ENCODE data around the gene NEU2. TPM values are rescaled to one million over a fixed set of nuclear protein-coding genes. Genes with fewer than 3 reads are reported as not detected.

The NEU2 gene
- total RNA-seq, 2 experiments from 2014 or later, result not detected

DNA sequence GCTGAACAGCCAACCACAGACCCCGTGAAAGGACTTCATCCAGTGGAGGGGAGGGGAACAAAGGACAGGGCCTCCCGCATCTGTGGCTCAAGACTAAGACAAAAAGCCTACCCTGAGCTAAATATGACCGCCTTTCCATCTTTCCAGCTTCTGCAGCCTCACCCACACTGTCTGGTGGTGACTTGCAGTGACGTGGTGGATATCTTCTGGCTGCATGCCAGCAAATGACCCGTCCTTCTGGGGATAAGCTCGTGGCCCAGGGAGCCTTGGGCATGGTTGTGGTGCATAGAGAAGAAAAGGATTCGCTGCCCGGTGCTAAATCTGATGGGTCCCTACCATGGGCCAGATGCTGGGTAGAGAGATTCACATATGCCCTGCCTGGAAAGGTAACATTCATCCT, 10.7 kb upstream of the NEU2 start:
- H3K4me3 Mint-ChIP-seq, result no peak overlapping the region
- ChIA-PET CTCF (no interaction called here), POLR2A (interaction anchor here (0.5 kb wide), 1 partner anchor 213 kb away, joined by 3 read pairs; no protein-coding TSS in a partner anchor)
- H3K4me1 Mint-ChIP-seq (ENCODE audit: low read depth), result no peaks in the 10 kb centered on the region
- DNase-seq (no peak), ATAC-seq (no peak)
- intact Hi-C loops (cut with micrococcal nuclease), result no loop called here
- no peak overlapping the region for H3K27ac Mint-ChIP-seq
- TF ChIP-seq, protein P1, sequence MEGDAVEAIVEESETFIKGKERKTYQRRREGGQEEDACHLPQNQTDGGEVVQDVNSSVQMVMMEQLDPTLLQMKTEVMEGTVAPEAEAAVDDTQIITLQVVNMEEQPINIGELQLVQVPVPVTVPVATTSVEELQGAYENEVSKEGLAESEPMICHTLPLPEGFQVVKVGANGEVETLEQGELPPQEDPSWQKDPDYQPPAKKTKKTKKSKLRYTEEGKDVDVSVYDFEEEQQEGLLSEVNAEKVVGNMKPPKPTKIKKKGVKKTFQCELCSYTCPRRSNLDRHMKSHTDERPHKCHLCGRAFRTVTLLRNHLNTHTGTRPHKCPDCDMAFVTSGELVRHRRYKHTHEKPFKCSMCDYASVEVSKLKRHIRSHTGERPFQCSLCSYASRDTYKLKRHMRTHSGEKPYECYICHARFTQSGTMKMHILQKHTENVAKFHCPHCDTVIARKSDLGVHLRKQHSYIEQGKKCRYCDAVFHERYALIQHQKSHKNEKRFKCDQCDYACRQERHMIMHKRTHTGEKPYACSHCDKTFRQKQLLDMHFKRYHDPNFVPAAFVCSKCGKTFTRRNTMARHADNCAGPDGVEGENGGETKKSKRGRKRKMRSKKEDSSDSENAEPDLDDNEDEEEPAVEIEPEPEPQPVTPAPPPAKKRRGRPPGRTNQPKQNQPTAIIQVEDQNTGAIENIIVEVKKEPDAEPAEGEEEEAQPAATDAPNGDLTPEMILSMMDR (IDR thresholded peaks at IDR 0.05), result no peak
- no peaks in the 10 kb centered on the region for H3K27me3 Mint-ChIP-seq
- no peaks in the 10 kb centered on the region for H3K36me3 Mint-ChIP-seq (ENCODE audit: low read depth)
- H3K9me3 Mint-ChIP-seq, result no peaks in the 10 kb centered on the region

DNA sequence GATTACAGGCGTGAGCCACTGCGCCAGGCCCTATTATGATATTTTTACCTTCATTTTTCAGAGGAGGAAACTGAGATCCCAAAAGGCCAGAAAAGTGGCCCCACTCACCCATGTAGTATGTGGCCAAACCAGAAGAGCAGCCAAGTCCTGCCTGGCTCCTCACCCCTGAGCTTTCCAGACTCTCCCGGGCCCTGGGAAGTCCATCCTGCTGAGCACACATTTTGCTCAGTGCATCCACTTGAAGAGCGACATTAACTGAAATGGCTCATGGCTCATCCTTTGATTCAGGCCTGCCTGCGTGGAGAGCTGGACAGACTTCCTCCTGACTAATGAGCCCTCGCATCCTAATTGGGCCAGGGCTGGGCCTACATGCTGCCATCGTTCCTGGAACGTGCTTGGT, 9.9 kb upstream of the NEU2 start:
- TF ChIP-seq, protein P1 (IDR thresholded peaks at IDR 0.05), result no peak
- Mint-ChIP-seq H3K4me1 (ENCODE audit: low read depth) (no peaks in the 10 kb centered on the region), H3K9me3 (no peaks in the 10 kb centered on the region), H3K27me3 (no peaks in the 10 kb centered on the region), H3K36me3 (ENCODE audit: low read depth) (no peaks in the 10 kb centered on the region), H3K27ac (no peak overlapping the region), H3K4me3 (no peak overlapping the region)
- DNase-seq, result no peak
- ChIA-PET CTCF (no interaction called here), POLR2A (no interaction called here)
- intact Hi-C loops (cut with micrococcal nuclease), result no loop called here
- ATAC-seq, result no peak

DNA sequence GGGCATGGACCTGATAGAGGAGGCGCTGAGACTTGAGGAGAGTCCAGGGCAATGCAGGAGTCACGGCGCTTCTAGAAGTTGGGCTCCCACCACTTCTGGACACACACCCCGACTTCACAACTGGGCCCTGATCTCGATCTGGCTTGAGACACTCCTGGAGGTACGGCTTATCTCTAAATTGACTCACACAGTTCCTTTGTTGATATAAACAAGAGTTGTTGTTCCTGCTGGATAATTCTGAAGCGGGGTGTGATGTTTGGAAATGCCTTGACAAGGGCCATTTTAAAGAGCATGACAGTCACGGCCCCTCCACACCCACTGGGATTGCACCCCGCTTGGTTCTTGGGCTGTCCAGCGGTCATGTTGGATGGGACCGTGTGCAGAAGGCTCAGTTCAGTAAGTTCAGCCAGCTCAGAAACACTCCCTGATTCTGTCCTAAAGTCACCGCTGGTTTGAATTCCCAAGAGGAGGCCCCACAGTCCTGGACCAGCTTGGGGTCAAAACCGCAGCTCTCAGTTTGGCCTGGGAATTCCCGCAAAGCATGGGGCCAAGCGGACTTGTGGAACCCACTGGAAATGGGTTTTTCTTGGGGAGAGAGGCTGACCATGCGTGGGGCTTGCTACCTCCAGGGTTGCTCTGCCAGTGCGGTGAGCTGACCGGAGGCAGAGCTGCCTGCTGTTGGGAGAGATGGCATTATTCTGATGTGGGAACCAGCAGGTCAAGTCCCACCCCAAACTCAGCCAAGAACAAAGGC, 9.3 kb upstream of the NEU2 start:
- DNase-seq (no peak), ATAC-seq (no peak)
- intact Hi-C loops (cut with micrococcal nuclease), result no loop called here
- ChIA-PET CTCF (no interaction called here), POLR2A (no interaction called here)
- Mint-ChIP-seq H3K4me3 (no peak overlapping the region), H3K36me3 (ENCODE audit: low read depth) (no peaks in the 10 kb centered on the region), H3K27me3 (no peaks in the 10 kb centered on the region), H3K4me1 (ENCODE audit: low read depth) (no peaks in the 10 kb centered on the region), H3K27ac (no peak overlapping the region), H3K9me3 (no peaks in the 10 kb centered on the region)
- TF ChIP-seq, protein P1 (IDR thresholded peaks at IDR 0.05), result no peak

DNA sequence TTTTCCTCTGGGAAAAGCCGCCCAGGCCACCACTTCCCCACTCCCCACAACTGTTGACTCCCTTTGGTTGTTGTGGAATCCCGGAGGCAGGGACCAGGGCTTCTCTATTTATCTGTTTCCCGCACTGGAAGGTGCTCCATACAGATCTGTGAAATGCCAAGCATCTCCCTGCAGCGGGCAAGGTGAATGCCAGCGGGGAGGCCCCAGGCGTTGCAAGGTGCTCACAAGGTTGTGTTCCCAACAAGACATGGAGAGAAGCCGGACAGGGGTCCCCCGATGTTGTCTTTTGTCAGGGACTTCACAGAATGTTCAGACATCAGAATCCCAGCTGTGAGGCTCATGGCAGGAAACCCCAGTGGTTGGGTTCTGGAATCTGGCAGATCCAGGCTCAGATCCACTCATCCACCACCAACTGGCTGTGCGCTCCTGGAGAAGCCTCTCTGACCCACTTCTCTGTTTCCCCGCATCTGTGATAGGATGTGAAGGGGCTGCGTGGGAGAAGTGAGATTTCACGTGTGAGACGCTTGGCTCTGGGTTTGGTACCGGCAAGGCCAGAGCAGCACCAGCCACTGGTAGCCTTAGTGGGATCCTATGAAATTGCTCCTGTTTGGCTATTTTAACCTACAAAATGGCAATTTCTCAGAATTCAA, 8.6 kb upstream of the NEU2 start:
- ATAC-seq (no peak), DNase-seq (no peak)
- ChIA-PET CTCF (no interaction called here), POLR2A (no interaction called here)
- intact Hi-C loops (cut with micrococcal nuclease), result no loop called here
- Mint-ChIP-seq H3K36me3 (ENCODE audit: low read depth) (no peaks in the 10 kb centered on the region), H3K4me1 (ENCODE audit: low read depth) (no peaks in the 10 kb centered on the region), H3K27ac (no peak overlapping the region), H3K27me3 (no peaks in the 10 kb centered on the region), H3K9me3 (no peaks in the 10 kb centered on the region), H3K4me3 (no peak overlapping the region)
- TF ChIP-seq, protein P1 (IDR thresholded peaks at IDR 0.05), result no peak

DNA sequence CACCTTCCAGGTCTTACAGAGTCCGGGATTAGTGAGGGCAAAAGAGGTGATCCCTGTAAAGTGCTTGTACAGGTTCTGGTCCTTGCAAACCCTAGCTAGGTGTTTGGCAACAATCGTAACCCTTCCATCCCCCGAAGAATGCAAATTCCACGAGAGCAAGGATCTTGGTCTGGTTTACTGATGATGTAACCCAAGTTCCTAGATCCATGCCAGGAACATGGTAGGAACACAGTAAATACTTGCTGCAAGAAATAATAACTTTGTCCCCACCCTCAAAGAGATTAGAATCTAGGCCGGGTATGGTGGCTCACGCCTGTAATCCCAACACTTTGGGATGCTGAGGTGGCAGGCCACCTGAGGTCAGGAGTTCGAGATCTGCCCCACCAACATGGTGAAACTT, 6.8 kb upstream of the NEU2 start:
- H3K27ac Mint-ChIP-seq, result no peak overlapping the region
- DNase-seq, result no peak
- H3K36me3 Mint-ChIP-seq (ENCODE audit: low read depth), result no peaks in the 10 kb centered on the region
- ChIA-PET CTCF (interaction anchor here (2.5 kb wide), 1 partner anchor 29 kb away, joined by 8 read pairs; no protein-coding TSS in a partner anchor), POLR2A (no interaction called here)
- intact Hi-C loops (cut with micrococcal nuclease), result no loop called here
- TF ChIP-seq, protein P1 (IDR thresholded peaks at IDR 0.05), result no peak
- H3K27me3 Mint-ChIP-seq, result no peaks in the 10 kb centered on the region
- H3K4me1 Mint-ChIP-seq (ENCODE audit: low read depth), result no peaks in the 10 kb centered on the region
- H3K4me3 Mint-ChIP-seq, result no peak overlapping the region
- H3K9me3 Mint-ChIP-seq, result no peaks in the 10 kb centered on the region
- ATAC-seq, result no peak

Data from activated CD8-positive, alpha-beta T cell treated with anti-CD3 and anti-CD28 coated beads for 36 hours (primary cell).